ENCODE results near the gene KSR2.
A peak's percentile ranks its signal among the peaks of the same experiment; 100 is the strongest.
"Not testable (repeated sequence)": the region's sequence is repeated elsewhere in the genome, so short reads cannot be mapped to it uniquely, and the experiment has no call there.

Gene KSR2

GRCh38 chr12:117742721-117743120 lies 226.1 kb downstream of the KSR2 start:
- DNase-seq: no peak

GRCh38 chr12:117738233-117738632 lies 230.6 kb downstream of the KSR2 start:
- no peak for DNase-seq

GRCh38 chr12:117733549-117733805 lies 235.3 kb downstream of the KSR2 start:
- DNase-seq: peak; percentile 50

GRCh38 chr12:117732761-117733548 lies 235.8 kb downstream of the KSR2 start:
- peak; percentile 54 for DNase-seq

- DNase-seq: not testable (repeated sequence)
Measured at GRCh38 chr12:117731131-117731530, 237.7 kb downstream of the KSR2 start.

- no peak for DNase-seq
Measured at GRCh38 chr12:117727301-117727700, 241.5 kb downstream of the KSR2 start.

- DNase-seq: no peak
Measured at GRCh38 chr12:117724543-117724942, 244.2 kb downstream of the KSR2 start.

- DNase-seq: no peak
Measured at GRCh38 chr12:117718559-117718958, 250.2 kb downstream of the KSR2 start.

GRCh38 chr12:117718141-117718540 lies 250.6 kb downstream of the KSR2 start:
- no peak for DNase-seq

GRCh38 chr12:117714203-117714602 lies 254.6 kb downstream of the KSR2 start:
- no peak for DNase-seq

GRCh38 chr12:117710121-117710520 lies 258.7 kb downstream of the KSR2 start:
- DNase-seq: no peak

- DNase-seq: no peak
Measured at GRCh38 chr12:117707861-117708260, 260.9 kb downstream of the KSR2 start.

- DNase-seq: no peak
Measured at GRCh38 chr12:117703584-117703983, 265.2 kb downstream of the KSR2 start.

GRCh38 chr12:117702741-117703140 lies 266.0 kb downstream of the KSR2 start:
- no peak for DNase-seq

GRCh38 chr12:117699575-117699974 lies 269.2 kb downstream of the KSR2 start:
- DNase-seq: no peak

- DNase-seq: no peak
Measured at GRCh38 chr12:117699118-117699517, 269.7 kb downstream of the KSR2 start.

GRCh38 chr12:117695956-117696355 lies 272.8 kb downstream of the KSR2 start:
- no peak for DNase-seq

GRCh38 chr12:117692512-117692911 lies 276.3 kb downstream of the KSR2 start:
- no peak for DNase-seq

- DNase-seq: no peak
Measured at GRCh38 chr12:117689857-117690256, 278.9 kb downstream of the KSR2 start.

GRCh38 chr12:117688446-117688845 lies 280.3 kb downstream of the KSR2 start:
- no peak for DNase-seq

GRCh38 chr12:117686911-117687377 lies 281.8 kb downstream of the KSR2 start:
- no peak for DNase-seq

GRCh38 chr12:117686210-117686609 lies 282.6 kb downstream of the KSR2 start:
- DNase-seq: no peak

GRCh38 chr12:117685110-117685926 lies 283.5 kb downstream of the KSR2 start:
- DNase-seq: no peak

GRCh38 chr12:117684471-117684870 lies 284.3 kb downstream of the KSR2 start:
- DNase-seq: no peak
